B cell (primary cell): ENCODE measurements around the gene GTSF1L.

Experiments
- CTCF ChIP-seq: fragments of 200-600 bp; IDR thresholded peaks from one replicate; pipeline ENCODE4 v1.8.0; 2022; ENCODE audit warnings: antibody characterized with exemption, mild to moderate bottlenecking
- EZH2 ChIP-seq: IDR thresholded peaks from 2 replicates; pipeline ENCODE4 v1.6.1; 2012; ENCODE audit warnings: borderline replicate concordance, low read depth, mild to moderate bottlenecking, moderate library complexity, low read length; ENCODE audit not compliant: insufficient read depth, poor library complexity, severe bottlenecking

GRCh38 chr20:43694763-43695162, 32.0 kb downstream of the GTSF1L start:
- TF ChIP-seq CTCF (no peak), EZH2 (no peak)
